Islet of Langerhans (tissue), 1 donor: ENCODE measurements around the gene AOAH.
"Not testable (repeated sequence)": the region's sequence is repeated elsewhere in the genome, so short reads cannot be mapped to it uniquely, and the experiment has no call there.

Experiments used
- FAIRE-seq: peaks from one replicate; lab custom pipeline; 2011; peaks lifted over from hg19 to GRCh38; lab: Jason Lieb, UNC

AOAH gene

GRCh38 chr7:36506130-36506798, 218.0 kb downstream of the AOAH start:
- FAIRE-seq = no peak

DNA sequence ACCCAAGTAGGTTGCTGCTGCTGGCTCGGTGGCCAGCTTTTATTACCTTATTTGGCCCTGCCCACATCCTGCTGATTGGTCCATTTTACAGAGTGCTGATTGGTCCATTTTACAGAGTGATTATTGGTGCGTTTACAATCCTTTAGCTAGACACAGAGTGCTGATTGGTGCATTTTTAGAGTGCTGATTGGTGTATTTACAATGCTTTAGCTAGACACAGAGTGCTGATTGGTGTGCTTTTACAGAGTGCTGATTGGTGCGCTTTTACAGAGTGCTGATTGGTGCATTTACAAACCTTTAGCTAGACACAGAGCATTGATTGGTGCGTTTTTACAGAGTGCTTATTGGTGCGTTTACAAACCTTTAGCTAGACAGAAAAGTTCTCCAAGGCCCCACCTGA, 219.7 kb downstream of the AOAH start:
- not testable (repeated sequence) for FAIRE-seq

- not testable (repeated sequence) for FAIRE-seq
These were observed 220.1 kb downstream of the AOAH start for GRCh38 chr7:36504216-36504615.

DNA sequence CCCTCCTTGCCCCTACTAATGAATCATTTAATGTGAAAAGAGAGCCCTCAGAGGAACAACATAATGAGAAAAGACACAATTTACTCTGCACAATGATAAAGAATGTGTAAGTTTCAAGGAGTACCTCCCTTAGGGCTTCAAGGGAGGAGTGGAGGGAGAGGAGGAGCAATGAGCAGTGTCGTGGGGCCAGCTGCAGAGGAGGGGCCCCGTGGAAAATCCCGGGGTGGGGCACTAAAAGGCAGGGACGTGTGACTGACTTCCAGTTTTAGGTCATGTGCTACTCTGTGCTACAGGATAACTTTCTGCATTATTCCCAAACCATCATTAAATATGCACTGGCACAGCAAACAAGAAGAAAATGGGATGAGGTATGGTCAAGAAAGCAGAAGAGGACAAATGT, 226.5 kb downstream of the AOAH start:
- no peak for FAIRE-seq

DNA sequence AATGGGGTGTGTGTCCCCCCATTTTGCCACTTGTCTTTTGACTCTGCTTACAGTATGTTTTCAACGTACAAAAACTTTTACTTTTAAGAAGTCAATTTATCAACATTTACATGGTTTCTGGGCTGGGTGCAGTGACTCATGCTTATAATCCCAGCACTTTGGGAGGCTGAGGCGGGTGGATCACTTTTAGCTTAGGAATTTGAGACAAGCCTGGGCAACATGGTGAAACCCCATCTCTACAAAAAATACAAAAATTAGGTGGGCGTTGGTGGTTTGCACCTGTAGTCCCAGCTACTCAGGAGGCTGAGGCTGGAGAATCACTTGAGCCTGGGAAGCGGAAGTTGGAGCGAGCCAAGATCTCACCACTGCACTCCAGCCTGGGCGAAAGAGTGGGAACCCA, 227.1 kb downstream of the AOAH start:
- FAIRE-seq = not testable (repeated sequence)

DNA sequence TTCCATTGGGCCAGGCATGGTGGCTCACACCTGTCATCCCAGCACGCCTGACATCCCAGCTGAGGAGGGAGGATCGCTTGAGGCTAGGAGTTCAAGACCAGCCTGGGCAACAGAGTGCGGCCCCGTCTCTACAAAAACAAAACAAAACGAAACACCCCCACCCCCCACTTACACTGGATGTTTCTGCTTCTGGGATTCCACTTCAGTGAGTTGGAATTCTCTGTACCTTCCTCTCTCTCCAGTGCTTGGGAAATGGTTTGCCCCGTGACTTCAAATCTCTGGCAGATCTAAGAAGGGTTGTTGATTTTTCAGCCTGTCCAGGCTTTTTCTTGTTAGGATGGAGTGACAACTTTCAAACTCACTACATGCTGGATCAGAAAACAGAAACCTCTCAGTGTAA, 227.7 kb downstream of the AOAH start:
- FAIRE-seq = no peak

GRCh38 chr7:36491317-36491716, 233.0 kb downstream of the AOAH start:
- FAIRE-seq = no peak

GRCh38 chr7:36490419-36490830, 233.9 kb downstream of the AOAH start:
- FAIRE-seq = no peak

- not testable (repeated sequence) for FAIRE-seq
These were observed 235.6 kb downstream of the AOAH start for GRCh38 chr7:36488672-36489071.

- peak; percentile 100 for FAIRE-seq
These were observed 236.4 kb downstream of the AOAH start for GRCh38 chr7:36487756-36488336.

DNA sequence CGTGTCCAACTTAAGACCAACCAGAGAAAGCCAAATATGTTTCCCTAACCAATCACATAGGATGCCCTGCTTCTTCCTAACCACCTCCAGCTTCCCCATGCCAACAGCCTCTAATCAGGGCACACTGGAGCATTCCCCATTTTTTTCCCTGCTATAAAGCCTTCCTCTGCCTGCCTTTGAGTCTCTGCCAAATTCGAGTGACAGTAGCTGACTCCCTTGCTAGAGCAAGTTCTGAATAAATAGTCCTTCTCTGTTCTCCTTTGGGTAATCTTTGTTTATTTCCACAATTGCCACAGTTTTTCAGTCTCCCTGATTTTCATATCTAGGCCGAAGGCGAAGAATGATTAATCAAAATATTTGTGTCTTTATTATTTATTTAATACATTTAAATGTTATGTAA, 238.0 kb downstream of the AOAH start:
- FAIRE-seq = no peak

DNA sequence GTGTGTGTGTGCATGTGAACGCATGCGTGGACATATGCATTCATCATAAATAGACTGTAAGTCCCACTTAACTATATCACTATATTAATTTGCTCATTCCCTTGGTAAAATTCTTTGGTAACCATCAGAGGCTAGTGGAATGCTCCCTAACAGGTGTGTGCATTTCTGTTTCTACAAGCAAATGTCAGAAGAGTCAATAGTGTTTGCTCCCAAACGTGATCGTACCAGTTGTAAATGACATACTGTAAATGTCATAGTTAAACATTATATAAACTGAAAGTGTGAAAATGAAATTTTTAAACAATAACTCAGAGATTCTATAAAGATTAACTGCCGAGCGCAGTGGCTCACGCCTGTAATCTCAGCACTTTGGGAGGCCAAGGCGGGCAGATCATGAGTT, 240.0 kb downstream of the AOAH start:
- no peak for FAIRE-seq

- FAIRE-seq = not testable (repeated sequence)
These were observed 240.4 kb downstream of the AOAH start for GRCh38 chr7:36483853-36484252.

DNA sequence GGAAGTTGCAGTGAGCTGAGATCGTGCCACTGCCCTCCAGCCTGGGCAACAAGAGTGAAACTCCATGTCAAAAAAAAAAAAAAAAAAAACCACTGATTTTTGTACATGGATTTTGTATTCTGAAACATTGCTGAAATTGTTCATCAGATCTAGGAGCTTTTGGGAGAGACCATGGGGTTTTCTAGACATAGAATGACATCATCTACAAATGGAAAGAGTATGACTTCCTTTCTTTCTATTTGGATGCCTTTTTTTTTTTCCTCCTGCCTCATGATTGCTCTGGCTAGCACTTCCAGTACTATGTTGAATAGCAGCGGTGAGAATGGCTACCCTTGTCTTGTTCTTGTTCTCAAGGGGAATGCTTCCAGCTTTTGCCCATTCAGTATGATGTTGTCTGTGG, 245.5 kb downstream of the AOAH start:
- FAIRE-seq = no peak

GRCh38 chr7:36475381-36475780, 248.9 kb downstream of the AOAH start:
- FAIRE-seq = no peak

DNA sequence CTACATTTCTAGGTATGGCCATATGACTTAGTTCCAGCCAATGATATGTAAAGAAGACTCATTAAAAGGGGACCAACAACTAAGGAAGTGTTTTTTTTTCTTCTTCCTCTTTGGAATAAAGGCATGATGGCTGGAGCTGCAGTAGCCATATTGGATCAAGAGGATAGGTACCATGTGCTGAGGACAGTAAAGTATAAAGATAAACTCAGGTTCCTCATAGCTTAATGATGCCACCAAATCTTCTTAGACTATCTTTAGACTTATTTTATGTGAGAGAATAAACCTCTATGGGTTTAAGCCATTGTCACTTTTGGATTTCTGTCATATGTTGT, 249.3 kb downstream of the AOAH start:
- no peak for FAIRE-seq

DNA sequence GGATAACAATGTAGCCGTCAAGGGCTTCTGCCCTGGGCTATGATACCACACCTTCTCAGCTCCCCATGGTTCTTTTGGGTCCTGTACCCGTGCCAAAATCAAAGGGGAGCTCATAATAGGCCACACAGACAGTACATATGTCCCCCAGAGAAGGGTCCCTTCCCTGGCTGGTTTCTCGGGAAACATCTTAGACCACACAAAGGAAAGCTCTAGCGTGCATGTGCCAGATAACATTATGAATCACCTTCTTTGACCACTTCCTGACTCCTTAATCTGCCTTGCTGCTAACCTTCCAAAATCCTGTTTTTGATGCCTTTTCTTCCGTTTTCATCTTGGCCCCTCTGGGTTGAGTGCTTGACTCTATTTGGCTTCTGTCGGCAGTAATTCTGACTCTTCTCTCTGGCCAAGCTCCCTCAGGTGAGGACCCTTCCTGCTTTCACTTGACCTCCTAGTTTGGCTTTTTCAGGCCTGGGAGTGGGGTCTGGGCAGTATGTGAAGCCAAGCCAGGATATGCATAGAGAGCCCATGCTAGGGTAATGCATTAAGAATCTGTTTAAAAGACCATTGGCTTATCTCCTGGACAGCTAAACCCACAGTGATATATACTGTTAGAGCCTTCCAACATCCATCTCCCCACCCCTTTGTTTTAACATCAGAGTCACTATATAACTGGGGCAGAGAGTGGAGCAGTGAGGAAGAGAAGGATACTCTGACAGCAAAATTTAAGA, 249.8 kb downstream of the AOAH start:
- no peak for FAIRE-seq

DNA sequence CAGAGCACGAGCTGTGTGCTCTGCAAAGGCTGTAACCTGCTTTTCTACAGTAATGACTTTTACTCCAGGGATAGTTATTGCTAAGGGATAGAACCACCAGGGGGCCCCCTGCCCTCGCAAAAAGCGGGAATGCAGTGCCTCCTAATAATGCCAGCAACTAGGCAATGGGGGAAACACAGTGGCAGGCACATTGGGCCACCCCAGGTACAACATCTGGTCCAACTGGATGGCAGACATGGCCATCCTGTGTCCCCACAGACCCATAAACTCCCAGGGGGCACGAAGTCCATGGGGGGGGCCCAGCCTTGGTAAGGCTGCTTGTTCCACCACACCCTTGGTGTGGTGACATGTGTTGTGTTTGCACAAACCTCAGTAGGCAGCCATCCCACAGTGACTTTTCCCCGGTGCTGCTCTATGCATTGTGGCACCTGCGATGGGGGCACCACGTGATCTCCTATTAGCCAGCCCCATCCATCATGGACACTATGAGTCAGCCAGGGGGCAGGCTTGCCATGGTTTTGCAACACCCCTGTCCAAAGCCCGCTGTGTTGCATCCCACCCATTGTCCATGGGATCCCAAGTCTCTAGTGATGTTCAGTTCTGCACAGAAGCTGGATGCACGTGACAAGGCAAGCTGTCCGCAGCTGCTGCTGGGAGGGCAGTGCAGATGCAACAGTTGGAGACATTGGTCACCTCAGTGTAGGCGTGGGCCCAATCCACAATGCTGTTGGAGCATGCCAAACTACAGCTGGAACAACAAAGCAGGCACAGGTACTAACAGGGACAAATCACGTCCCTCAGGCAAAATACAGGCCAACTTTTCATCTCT, 250.6 kb downstream of the AOAH start:
- no peak for FAIRE-seq

DNA sequence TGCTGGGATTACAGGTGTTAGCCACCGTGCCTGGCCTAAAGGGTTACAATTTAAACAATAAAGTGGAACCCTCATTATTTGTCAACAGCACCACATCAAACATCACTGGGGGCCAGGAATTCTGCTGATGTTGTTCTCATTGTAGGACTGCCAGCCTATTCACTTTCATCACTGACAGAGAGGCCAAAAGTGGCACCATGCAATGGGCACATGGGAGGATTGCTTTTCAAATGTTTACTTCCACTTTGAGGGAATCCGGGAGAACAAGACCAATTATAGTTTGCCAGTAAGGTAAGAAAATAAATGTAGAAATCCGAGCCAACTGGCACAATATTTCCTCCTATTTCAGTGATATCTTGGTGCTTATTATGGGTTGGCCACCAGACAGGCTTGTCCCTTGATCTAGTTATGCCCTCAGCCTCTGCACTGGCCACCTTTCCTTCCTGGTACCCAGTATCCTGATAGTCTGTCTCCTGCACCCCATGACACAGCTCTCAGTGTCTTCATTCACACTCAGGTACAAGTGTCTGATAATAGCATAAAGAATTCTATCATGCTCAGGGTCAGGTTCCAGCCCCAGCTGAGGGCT, 252.1 kb downstream of the AOAH start:
- no peak for FAIRE-seq

GRCh38 chr7:36469236-36469635, 255.1 kb downstream of the AOAH start:
- FAIRE-seq = no peak

GRCh38 chr7:36468370-36469101, 255.8 kb downstream of the AOAH start:
- FAIRE-seq = no peak

GRCh38 chr7:36466001-36466400, 258.3 kb downstream of the AOAH start:
- not testable (repeated sequence) for FAIRE-seq
